Aorta (tissue), 5 donors: ENCODE results near the gene CYTIP. TPM values are rescaled to one million over a fixed set of nuclear protein-coding genes. Genes with fewer than 3 reads are reported as not detected.

Source experiments
- ATAC-seq: fragments of 200-7000 bp; cut with Tn5 transposase; one replicate; pipeline ENCODE4 v1.9.1; 2022; ENCODE audit warnings: moderate library complexity; ENCODE audit not compliant: low FRiP score
- DNase-seq, 2 donors: peaks; one replicate each; pipeline ENCODE4 v3.0.0-alpha.2; 2020
- H3K27ac ChIP-seq, 2 donors: one replicate each; pipeline ENCODE4 v1.5.1; 2013; ENCODE audit warnings: low read length in 2 of 2, mild to moderate bottlenecking in 2 of 2, moderate library complexity in 2 of 2, control low read depth in 1 of 2, inconsistent platforms in 1 of 2, low read depth in 1 of 2
- H3K27me3 ChIP-seq, 2 donors: one replicate each; pipeline ENCODE4 v1.6.1; 2013; ENCODE audit warnings: control low read depth in 1 of 2, low read length in 1 of 2, mild to moderate bottlenecking in 1 of 2, moderate library complexity in 1 of 2; ENCODE audit not compliant: insufficient read depth in 2 of 2, control insufficient read depth in 1 of 2
- H3K36me3 ChIP-seq, 2 donors: one replicate each; pipeline ENCODE4 v1.6.1; 2013; ENCODE audit warnings: control low read depth in 1 of 2, low read length in 1 of 2, mild to moderate bottlenecking in 1 of 2; ENCODE audit not compliant: insufficient read depth in 2 of 2, control insufficient read depth in 1 of 2
- H3K4me1 ChIP-seq, 2 donors: one replicate each; pipeline ENCODE4 v1.6.1; 2013; ENCODE audit warnings: low read length in 2 of 2, control low read depth in 1 of 2, mild to moderate bottlenecking in 1 of 2, moderate library complexity in 1 of 2; ENCODE audit not compliant: insufficient read depth in 2 of 2, control insufficient read depth in 1 of 2
- H3K4me3 ChIP-seq, 2 donors: one replicate each; pipeline ENCODE4 v1.5.1; 2013; ENCODE audit warnings: low read length in 2 of 2, control low read depth in 1 of 2, mild to moderate bottlenecking in 1 of 2
- H3K9me3 ChIP-seq: one replicate; pipeline ENCODE4 v1.6.1; 2013; ENCODE audit warnings: mild to moderate bottlenecking, low read length; ENCODE audit not compliant: control insufficient read depth
- WGBS, 2 donors: extraction: QIAGEN DNeasy Blood & Tissue Kit; methylation state at CpG; one replicate each; pipeline ENCODE4 v1.1.7; 2013; 5-methylcytosine and 5-hydroxymethylcytosine counted together
- intact Hi-C, 2 donors: fragments of 100-400 bp; cut with DNase I; formaldehyde crosslinking; loops; one replicate each; pipeline versions ENCODE4 v1.14.2 to v1.15.0; 2022
- polyA plus RNA-seq, 2 donors: library from polyadenylated mRNA; stranded (reverse); fragments of 200-250 nt; gene quantifications; one replicate each; pipeline ENCODE4 v1.2.3, GENCODE V29; 2013
- total RNA-seq, 2 donors: library from RNA; stranded (reverse); fragmentation: NEBNext Ultra II Directional; extraction: Animal tissue kit (Norgen Biotek cat#: 25700); gene quantifications; one replicate each; pipeline ENCODE4 v1.2.1, GENCODE V29; 2021
- donor health status: healthy with polysubstance abuse.
- donor health status: Bipolar disorder and iron deficiency.
- donor health status: DM: no; HTN: no; CAD: no.
- donor health status: DM: no; HTN: no; CAD: no.
- donor health status: DM: yes; HTN: yes; CAD: no.

Gene CYTIP
- total and polyA plus RNA-seq, 4 donors: 1.00 to 21.1 (median 7.5) TPM

GRCh38 chr2:157479081-157480027, 35.5 kb upstream of the CYTIP start:
- no peak for DNase-seq

DNA sequence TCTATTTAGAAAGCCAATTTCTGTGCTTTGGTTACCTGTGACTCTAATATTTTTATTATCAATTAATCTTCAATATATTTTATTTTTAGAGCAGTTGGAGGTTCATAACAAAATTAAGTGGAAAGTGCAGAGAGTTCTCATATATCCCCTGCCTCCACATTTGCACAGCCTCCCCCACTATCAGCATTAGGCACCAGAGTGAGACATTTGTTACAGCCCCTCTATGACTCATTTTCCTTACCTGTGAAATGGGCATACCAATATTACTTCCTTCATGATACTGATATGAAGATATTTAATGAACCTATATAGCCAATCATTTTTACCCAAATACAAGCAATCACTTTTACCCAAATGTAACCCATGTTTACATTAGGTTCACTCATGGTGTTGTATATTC, 34.0 kb upstream of the CYTIP start:
- no peak for ATAC-seq
- intact Hi-C loops: no loop called here
- no peaks in the 10 kb centered on the region for H3K9me3 ChIP-seq

More at GRCh38 chr2:157479081-157480027, 35.5 kb upstream of the CYTIP start:
- H3K9me3 ChIP-seq: no peaks in the 10 kb centered on the region
- intact Hi-C loops: no loop called here
- no peak for ATAC-seq
- H3K4me1 ChIP-seq: no peaks in the 10 kb centered on the region
- 91 to 92% methylated on average over 7 of the region's 7 CpGs for WGBS, 2 donors
- H3K27ac ChIP-seq: no peak overlapping the region
- no peaks in the 10 kb centered on the region for H3K27me3 ChIP-seq
- no peak overlapping the region for H3K4me3 ChIP-seq
- no peaks in the 10 kb centered on the region for H3K36me3 ChIP-seq

DNA sequence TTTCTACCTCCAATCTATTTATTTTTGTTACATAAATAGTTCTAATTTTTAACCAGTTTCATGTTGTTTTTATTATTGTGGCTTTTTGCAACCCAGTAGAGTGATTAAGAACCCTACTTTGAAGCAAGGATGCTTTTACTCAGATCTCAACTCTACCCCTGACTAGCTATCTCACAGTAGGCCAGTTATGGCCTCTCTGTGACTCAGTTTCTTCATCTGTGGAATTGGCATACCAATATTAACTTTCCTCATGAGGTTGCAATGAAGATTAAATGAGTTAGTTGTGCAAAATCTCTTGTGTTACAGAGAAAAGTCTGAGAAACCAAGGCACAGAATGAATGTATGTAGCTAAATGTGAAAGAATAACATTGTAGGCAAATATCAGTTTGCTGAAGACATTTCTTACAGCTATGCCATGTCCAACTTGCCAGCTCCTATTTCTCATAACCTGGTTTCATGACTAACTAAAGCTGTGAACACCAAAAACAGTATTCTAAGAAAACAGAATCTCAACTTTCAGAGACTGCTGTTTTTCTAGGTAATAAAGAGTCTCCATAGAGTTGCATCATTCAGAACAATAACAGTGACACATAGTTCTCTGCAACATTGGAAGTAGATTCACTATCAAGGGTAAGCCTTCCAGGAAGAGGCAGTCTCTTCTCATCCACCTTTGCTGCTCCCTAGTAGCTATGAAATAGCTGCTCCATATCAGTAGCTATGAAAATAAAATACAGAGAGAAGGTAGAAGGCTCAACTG, 33.2 kb upstream of the CYTIP start:
- no peak overlapping the region for H3K27ac ChIP-seq
- ATAC-seq: no peak
- intact Hi-C loops: no loop called here
- DNase-seq: no peak
- H3K36me3 ChIP-seq: no peaks in the 10 kb centered on the region
- no peaks in the 10 kb centered on the region for H3K9me3 ChIP-seq
- no peaks in the 10 kb centered on the region for H3K4me1 ChIP-seq
- H3K4me3 ChIP-seq: no peak overlapping the region
- no peaks in the 10 kb centered on the region for H3K27me3 ChIP-seq

More for the DNA sequence above, 34.0 kb upstream of the CYTIP start:
- DNase-seq: no peak
- H3K27me3 ChIP-seq: no peaks in the 10 kb centered on the region
- no peaks in the 10 kb centered on the region for H3K36me3 ChIP-seq
- no peaks in the 10 kb centered on the region for H3K4me1 ChIP-seq
- no peak overlapping the region for H3K4me3 ChIP-seq
- no peak overlapping the region for H3K27ac ChIP-seq

DNA sequence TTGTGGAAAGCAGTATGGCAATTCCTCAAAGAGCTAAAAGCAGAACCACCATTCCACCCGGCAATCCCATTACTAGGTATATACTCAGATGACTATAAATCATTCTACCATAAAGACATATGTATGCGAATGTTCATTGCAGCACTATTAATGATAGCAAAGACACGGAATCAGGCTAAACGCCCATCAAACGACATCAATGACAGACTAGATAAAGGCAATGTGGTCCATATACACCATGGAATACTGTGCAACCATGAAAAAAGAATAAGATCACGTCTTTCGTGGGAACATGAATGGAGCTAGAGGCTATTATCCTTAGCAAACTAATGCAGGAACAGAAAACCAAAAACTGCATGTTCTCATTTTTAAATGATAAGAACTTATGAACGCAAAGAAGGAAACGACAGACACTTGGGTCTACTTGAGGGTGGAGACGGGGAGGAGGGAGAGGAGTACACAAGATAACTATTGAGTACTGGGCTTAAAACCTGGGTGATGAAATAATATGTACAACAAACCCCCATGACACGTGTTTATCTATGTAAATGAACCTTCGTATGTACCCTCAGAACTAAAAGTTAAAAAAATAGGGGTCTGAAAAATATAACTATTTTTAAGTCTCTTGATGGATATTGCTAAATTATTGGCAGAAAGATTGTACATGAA, 32.0 kb upstream of the CYTIP start:
- intact Hi-C loops: no loop called here
- H3K36me3 ChIP-seq: no peaks in the 10 kb centered on the region
- WGBS, 2 donors: 85 to 86% methylated on average over 12 of the region's 12 CpGs

DNA sequence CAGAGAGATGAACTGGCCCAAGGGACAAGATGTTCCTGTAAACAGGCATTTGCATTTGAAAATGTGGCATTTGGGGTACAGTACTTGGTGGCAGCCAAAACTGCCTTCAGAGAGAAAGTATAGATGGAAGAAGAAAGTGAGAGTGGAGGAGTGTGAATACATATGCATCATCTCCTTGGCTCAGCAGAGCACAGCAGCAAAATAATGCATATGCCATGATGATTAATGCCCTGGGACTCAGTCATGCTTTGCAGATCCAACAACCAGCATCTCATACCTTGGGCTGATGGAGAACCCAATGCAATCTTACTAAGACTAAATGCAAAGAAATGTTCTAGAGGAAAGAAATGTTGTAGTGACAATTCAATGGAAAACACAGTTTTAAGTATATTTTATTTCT, 29.7 kb upstream of the CYTIP start:
- Histone ChIP-seq H3K27ac (no peak overlapping the region), H3K4me1 (no peaks in the 10 kb centered on the region), H3K9me3 (no peaks in the 10 kb centered on the region), H3K4me3 (no peak overlapping the region), H3K27me3 (no peaks in the 10 kb centered on the region), H3K36me3 (no peaks in the 10 kb centered on the region)
- DNase-seq (no peak), ATAC-seq (no peak)
- intact Hi-C loops: no loop called here

More for the DNA sequence above, 32.0 kb upstream of the CYTIP start:
- no peaks in the 10 kb centered on the region for H3K9me3 ChIP-seq
- no peak for ATAC-seq
- no peak for DNase-seq
- no peaks in the 10 kb centered on the region for H3K4me1 ChIP-seq
- no peaks in the 10 kb centered on the region for H3K27me3 ChIP-seq
- H3K27ac ChIP-seq: no peak overlapping the region
- H3K4me3 ChIP-seq: no peak overlapping the region

- DNase-seq (no peak), ATAC-seq (no peak)
- Histone ChIP-seq H3K27ac (no peak overlapping the region), H3K4me1 (no peaks in the 10 kb centered on the region), H3K4me3 (no peak overlapping the region), H3K27me3 (no peaks in the 10 kb centered on the region), H3K9me3 (no peaks in the 10 kb centered on the region), H3K36me3 (no peaks in the 10 kb centered on the region)
- intact Hi-C loops: no loop called here
- WGBS, 2 donors: 91 to 95% methylated on average over 3 of the region's 3 CpGs
Measured at GRCh38 chr2:157471078-157471477, 27.2 kb upstream of the CYTIP start.

DNA sequence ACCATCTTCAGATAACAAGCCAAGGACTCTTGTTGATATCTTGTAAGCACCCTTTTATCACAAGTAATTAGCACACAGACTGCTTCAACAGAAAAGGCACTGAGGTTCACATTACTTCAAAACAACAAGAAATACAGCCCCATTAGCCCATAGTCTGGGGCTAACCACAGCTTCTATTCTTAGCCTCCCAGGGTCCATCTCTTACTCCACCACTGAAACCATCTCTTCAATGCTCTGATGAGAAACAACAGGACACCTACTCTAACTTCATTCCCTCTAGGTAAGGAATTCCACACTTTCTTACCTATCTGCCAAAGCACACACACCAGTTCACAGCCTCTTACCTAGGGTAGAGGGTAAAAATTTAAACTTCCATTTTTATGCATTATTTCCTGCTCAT, 26.4 kb upstream of the CYTIP start:
- no peak for DNase-seq
- Histone ChIP-seq H3K27me3 (no peaks in the 10 kb centered on the region), H3K9me3 (no peaks in the 10 kb centered on the region), H3K27ac (no peak overlapping the region), H3K4me3 (no peak overlapping the region), H3K4me1 (no peaks in the 10 kb centered on the region), H3K36me3 (no peaks in the 10 kb centered on the region)
- no peak for ATAC-seq
- intact Hi-C loops: no loop called here

GRCh38 chr2:157469726-157470125, 25.8 kb upstream of the CYTIP start:
- 89 to 91% methylated on average over 1 of the region's 1 CpG for WGBS, 2 donors
- ATAC-seq (no peak), DNase-seq (no peak)
- Histone ChIP-seq H3K4me3 (no peak overlapping the region), H3K27me3 (no peaks in the 10 kb centered on the region), H3K27ac (no peak overlapping the region), H3K9me3 (no peaks in the 10 kb centered on the region), H3K36me3 (no peaks in the 10 kb centered on the region), H3K4me1 (no peaks in the 10 kb centered on the region)
- intact Hi-C loops: no loop called here
